ENCODE results near the gene USP20. TPM values are rescaled to one million over a fixed set of nuclear protein-coding genes. Genes with fewer than 3 reads are reported as not detected.
A peak's percentile ranks its signal among the peaks of the same experiment; 100 is the strongest.
"Not testable (repeated sequence)": the region's sequence is repeated elsewhere in the genome, so short reads cannot be mapped to it uniquely, and the experiment has no call there.

USP20 gene
- 27.0 TPM for total RNA-seq
- long read RNA-seq, full-length matches to known transcripts = 3 of 39 reads
- long read RNA-seq, partial matches to known transcripts = 28 of 39 reads
- long read RNA-seq, other reads (novel, unspliced or antisense) = 8 of 39 reads

GRCh38 chr9:129835128-129835859 lies at the start of gene USP20, which contains the start of gene C9orf78:
Gene USP20 (plus strand): TSS chr9:129835458. CDS start chr9:129852556, 17,098 bp downstream.
Gene C9orf78 (minus strand): TSS chr9:129835275. CDS start chr9:129835221, 54 bp downstream.
- DNase-seq = peak; percentile 97
- intact Hi-C loops (cut with DNase I) = no loop called here
- H3K36me3 ChIP-seq = peaks cover 32% of the 10 kb centered on the region
- no peaks in the 10 kb centered on the region for H3K9me3 ChIP-seq
- peaks cover 36% of the 10 kb centered on the region for H3K4me1 ChIP-seq
- ATAC-seq = peak; percentile 100
- H3K4me3 ChIP-seq = peak within 1 kb of the TSS; percentile 76
- peak within 1 kb of the TSS; percentile 88 for H3K27ac ChIP-seq
- no peak for TF ChIP-seq CTCF (IDR thresholded peaks at IDR 0.05)
- no peaks in the 10 kb centered on the region for H3K27me3 ChIP-seq (ENCODE audit: low read depth)

GRCh38 chr9:129785866-129786265 lies 49.4 kb upstream of the USP20 start:
- no peak for ATAC-seq
- H3K4me3 ChIP-seq = no peak overlapping the region
- no peak overlapping the region for H3K27ac ChIP-seq
- no peaks in the 10 kb centered on the region for H3K4me1 ChIP-seq
- no peaks in the 10 kb centered on the region for H3K36me3 ChIP-seq
- no peaks in the 10 kb centered on the region for H3K9me3 ChIP-seq
- TF ChIP-seq CTCF (IDR thresholded peaks at IDR 0.05) = no peak
- peaks cover 16% of the 10 kb centered on the region for H3K27me3 ChIP-seq (ENCODE audit: low read depth)
- DNase-seq = no peak
- intact Hi-C loops (cut with DNase I) = no loop called here

- Histone ChIP-seq H3K27me3 (ENCODE audit: low read depth) (peaks cover 16% of the 10 kb centered on the region), H3K4me1 (no peaks in the 10 kb centered on the region), H3K4me3 (no peak overlapping the region), H3K27ac (no peak overlapping the region), H3K9me3 (no peaks in the 10 kb centered on the region), H3K36me3 (no peaks in the 10 kb centered on the region)
- TF ChIP-seq CTCF (IDR thresholded peaks at IDR 0.05) = no peak
- DNase-seq (no peak), ATAC-seq (no peak)
- intact Hi-C loops (cut with DNase I) = no loop called here
Measured at GRCh38 chr9:129786481-129786880, 48.8 kb upstream of the USP20 start.

- TF ChIP-seq CTCF (IDR thresholded peaks at IDR 0.05) = no peak
- Histone ChIP-seq H3K27me3 (ENCODE audit: low read depth) (no peaks in the 10 kb centered on the region), H3K4me1 (no peaks in the 10 kb centered on the region), H3K9me3 (no peaks in the 10 kb centered on the region), H3K36me3 (no peaks in the 10 kb centered on the region), H3K27ac (no peak overlapping the region), H3K4me3 (no peak overlapping the region)
- no peak for ATAC-seq
- intact Hi-C loops (cut with DNase I) = no loop called here
- no peak for DNase-seq
Measured at GRCh38 chr9:129794549-129794948, 40.7 kb upstream of the USP20 start.

- intact Hi-C loops (cut with DNase I); DNase-seq; H3K27ac ChIP-seq; ATAC-seq; H3K4me1 ChIP-seq; H3K4me3 ChIP-seq; H3K36me3 ChIP-seq; H3K9me3 ChIP-seq; H3K27me3 ChIP-seq (ENCODE audit: low read depth): not testable (repeated sequence)
Measured at GRCh38 chr9:129796029-129796428, 39.2 kb upstream of the USP20 start.

- ATAC-seq (no peak), DNase-seq (no peak)
- Histone ChIP-seq H3K9me3 (no peaks in the 10 kb centered on the region), H3K4me1 (peaks cover 4% of the 10 kb centered on the region), H3K27me3 (ENCODE audit: low read depth) (no peaks in the 10 kb centered on the region), H3K36me3 (no peaks in the 10 kb centered on the region), H3K4me3 (no peak overlapping the region), H3K27ac (no peak overlapping the region)
- intact Hi-C loops (cut with DNase I) = no loop called here
- no peak for TF ChIP-seq CTCF (IDR thresholded peaks at IDR 0.05)
Measured at GRCh38 chr9:129798973-129799372, 36.3 kb upstream of the USP20 start.

All from lower lobe of right lung (tissue), 2 donors.